Psoas muscle (tissue), 8 donors: ENCODE results near the gene TBC1D5. TPM values are rescaled to one million over a fixed set of nuclear protein-coding genes. Genes with fewer than 3 reads are reported as not detected.
A peak's percentile ranks its signal among the peaks of the same experiment; 100 is the strongest.

Experiments used
- ATAC-seq, 4 donors: fragments of 200-7000 bp; cut with Tn5 transposase; one replicate each; pipeline ENCODE4 v1.9.1; 2020; ENCODE audit warnings: moderate library complexity in 3 of 4, mild to moderate bottlenecking in 2 of 4
- DNase-seq, 2 donors: peaks; one replicate each; pipeline ENCODE4 v3.0.0-alpha.2; 2020
- H3K27ac ChIP-seq: fragments of 200-600 bp; one replicate; pipeline ENCODE4 v1.8.0; 2022
- H3K27me3 ChIP-seq, 3 donors: fragments of 200-600 bp in 1 of 3; one replicate each; pipeline versions ENCODE4 v1.6.1 to v1.8.0; 2013 to 2022; ENCODE audit warnings: low read length in 2 of 3, mild to moderate bottlenecking in 2 of 3, moderate library complexity in 1 of 3; ENCODE audit not compliant: insufficient read depth in 3 of 3
- H3K36me3 ChIP-seq, 2 donors: fragments of 200-600 bp in 1 of 2; one replicate each; pipeline versions ENCODE4 v1.6.1 to v1.8.0; 2013 to 2022; ENCODE audit warnings: low read depth in 1 of 2, mild to moderate bottlenecking in 1 of 2, moderate library complexity in 1 of 2; ENCODE audit not compliant: insufficient read depth in 1 of 2
- H3K4me1 ChIP-seq: fragments of 200-600 bp; one replicate; pipeline ENCODE4 v1.8.0; 2022
- H3K4me3 ChIP-seq: fragments of 200-600 bp; one replicate; pipeline ENCODE4 v1.8.0; 2022; ENCODE audit warnings: mild to moderate bottlenecking
- H3K9me3 ChIP-seq: fragments of 200-600 bp; one replicate; pipeline ENCODE4 v1.8.0; 2022
- CTCF ChIP-seq: fragments of 200-600 bp; IDR thresholded peaks from one replicate; pipeline ENCODE4 v1.8.0; 2022; ENCODE audit warnings: antibody characterized with exemption
- WGBS, 3 donors: extraction: QIAGEN DNeasy Blood & Tissue Kit; methylation state at CpG; one replicate each; pipeline versions ENCODE4 v1.1.6 to v1.1.7; 2013; 5-methylcytosine and 5-hydroxymethylcytosine counted together
- intact Hi-C, 2 donors: fragments of 100-400 bp; cut with DNase I; formaldehyde crosslinking; loops; one replicate each; pipeline versions ENCODE4 v1.11.0 to v1.14.2; 2022
- polyA plus RNA-seq, 3 donors: library from polyadenylated mRNA; stranded (reverse); fragments of 200-250 nt; gene quantifications; one replicate each; pipeline ENCODE4 v1.2.3, GENCODE V29; 2013
- total RNA-seq, 4 donors: library from RNA; stranded (reverse); fragmentation: NEBNext Ultra II Directional in 2 of 4; extraction: Animal tissue kit (Norgen Biotek cat#: 25700) in 2 of 4; gene quantifications; one replicate each; pipeline versions ENCODE4 v1.2.1 to v1.2.4, GENCODE V29; 2021 to 2023
- donor health status: healthy with polysubstance abuse.
- donor health status: DM: no; HTN: no; CAD: no; lungs with moderate emphysema.
- donor health status: Bipolar disorder and iron deficiency.
- donor health status: healthy.
- donor health status: DM: yes; HTN: yes; CAD: no.
- donor health status: DM: no; HTN: no; CAD: no.
- donor health status: DM: no; HTN: no; CAD: no.
- donor health status: DM: yes; HTN: yes; CAD: no.

The TBC1D5 gene
- total and polyA plus RNA-seq, 7 donors, result 4.3 to 20.4 (median 13.3) TPM

- no peak for TF ChIP-seq CTCF
- H3K27me3 ChIP-seq, result no peaks in the 10 kb centered on the region
- H3K4me1 ChIP-seq, result no peaks in the 10 kb centered on the region
- WGBS, 3 donors, result 66 to 71% (median 66%) methylated on average over 4 of the region's 4 CpGs
- H3K36me3 ChIP-seq, result no peaks in the 10 kb centered on the region
- no peak overlapping the region for H3K4me3 ChIP-seq
- DNase-seq, result no peak
- no peak overlapping the region for H3K27ac ChIP-seq
- intact Hi-C loops, result no loop called here
- ATAC-seq, result peak in 2 of 4 donors; percentile 28 to 58
- H3K9me3 ChIP-seq, result no peaks in the 10 kb centered on the region
Measured at GRCh38 chr3:17423786-17424536, 318.5 kb downstream of the TBC1D5 start.

GRCh38 chr3:17422636-17423035, 319.8 kb downstream of the TBC1D5 start:
- Histone ChIP-seq H3K4me1 (no peaks in the 10 kb centered on the region), H3K27me3 (no peaks in the 10 kb centered on the region), H3K27ac (no peak overlapping the region), H3K9me3 (no peaks in the 10 kb centered on the region), H3K4me3 (no peak overlapping the region), H3K36me3 (no peaks in the 10 kb centered on the region)
- intact Hi-C loops, result no loop called here
- no peak for DNase-seq
- WGBS, 3 donors, result 97% methylated on average over 2 of the region's 2 CpGs
- no peak for TF ChIP-seq CTCF
- ATAC-seq, result no peak

GRCh38 chr3:17420668-17421067, 321.8 kb downstream of the TBC1D5 start:
- WGBS, 3 donors, result 96 to 100% (median 98%) methylated on average over 1 of the region's 1 CpG
- intact Hi-C loops, result no loop called here
- H3K36me3 ChIP-seq, result no peaks in the 10 kb centered on the region
- no peaks in the 10 kb centered on the region for H3K27me3 ChIP-seq
- no peaks in the 10 kb centered on the region for H3K9me3 ChIP-seq
- DNase-seq (no peak), ATAC-seq (no peak)
- no peak overlapping the region for H3K27ac ChIP-seq
- H3K4me1 ChIP-seq, result no peaks in the 10 kb centered on the region
- TF ChIP-seq CTCF, result no peak
- H3K4me3 ChIP-seq, result no peak overlapping the region

GRCh38 chr3:17412950-17413530, 329.4 kb downstream of the TBC1D5 start:
- DNase-seq (no peak), ATAC-seq (peak; percentile 61 to 82 (median 65))
- H3K27me3 ChIP-seq, result no peaks in the 10 kb centered on the region

More at GRCh38 chr3:17412950-17413530, 329.4 kb downstream of the TBC1D5 start:
- Histone ChIP-seq H3K4me1 (peaks cover 5% of the 10 kb centered on the region), H3K9me3 (no peaks in the 10 kb centered on the region), H3K4me3 (no peak overlapping the region), H3K36me3 (no peaks in the 10 kb centered on the region), H3K27ac (no peak overlapping the region)
- peak; percentile 77 for TF ChIP-seq CTCF
- intact Hi-C loops, result loop anchor here (2.0 to 5.0 kb wide), 3 partner anchors 154 to 816 kb away; no protein-coding TSS in a partner anchor
